GM18873 (cell line): Measurements from ENCODE around the gene EPHA10.
"Not testable (repeated sequence)": the region's sequence is repeated elsewhere in the genome, so short reads cannot be mapped to it uniquely, and the experiment has no call there.

Experiments
- ATAC-seq: cut with Tn5 transposase; IDR thresholded peaks from one replicate; pipeline ENCODE4 v1.9.1; 2021; ENCODE audit warnings: mild to moderate bottlenecking, moderate library complexity, moderate number of reproducible peaks; ENCODE audit not compliant: unreplicated experiment, low FRiP score

EPHA10 gene

GRCh38 chr1:37718901-37719571 lies 45.9 kb downstream of the EPHA10 start:
- ATAC-seq = no peak

- ATAC-seq = no peak
These were observed 46.6 kb downstream of the EPHA10 start for GRCh38 chr1:37718181-37718900.

- no peak for ATAC-seq
These were observed 47.3 kb downstream of the EPHA10 start for GRCh38 chr1:37717631-37718030.

- ATAC-seq = no peak
These were observed 48.6 kb downstream of the EPHA10 start for GRCh38 chr1:37716321-37716720.

- ATAC-seq = no peak
These were observed 50.2 kb downstream of the EPHA10 start for GRCh38 chr1:37714689-37715088.

- no peak for ATAC-seq
These were observed 50.7 kb downstream of the EPHA10 start for GRCh38 chr1:37714226-37714625.

- ATAC-seq = no peak
These were observed 56.4 kb downstream of the EPHA10 start for GRCh38 chr1:37708471-37708870.

- ATAC-seq = no peak
These were observed 59.5 kb downstream of the EPHA10 start for GRCh38 chr1:37705399-37705798.

- no peak for ATAC-seq
These were observed 60.0 kb downstream of the EPHA10 start for GRCh38 chr1:37704966-37705365.

GRCh38 chr1:37703061-37703460 lies 61.9 kb downstream of the EPHA10 start:
- no peak for ATAC-seq

GRCh38 chr1:37701051-37701450 lies 63.9 kb downstream of the EPHA10 start:
- ATAC-seq = no peak

- ATAC-seq = no peak
These were observed 65.8 kb downstream of the EPHA10 start for GRCh38 chr1:37699147-37699546.

- ATAC-seq = no peak
These were observed 67.2 kb downstream of the EPHA10 start for GRCh38 chr1:37697737-37698136.

GRCh38 chr1:37697090-37697489 lies 67.8 kb downstream of the EPHA10 start:
- ATAC-seq = no peak

- no peak for ATAC-seq
These were observed 72.1 kb downstream of the EPHA10 start for GRCh38 chr1:37692834-37693175.

GRCh38 chr1:37692078-37692833 lies 72.7 kb downstream of the EPHA10 start, which contains the start of gene CDCA8:
Gene CDCA8 (plus strand): TSS chr1:37692516. CDS start chr1:37692691, 175 bp downstream.
- peak; percentile 59 for ATAC-seq

- ATAC-seq = no peak
These were observed 73.3 kb downstream of the EPHA10 start for GRCh38 chr1:37691497-37692077.

- no peak for ATAC-seq
These were observed 76.0 kb downstream of the EPHA10 start for GRCh38 chr1:37688926-37689325.

GRCh38 chr1:37687764-37688163 lies 77.2 kb downstream of the EPHA10 start:
- not testable (repeated sequence) for ATAC-seq

- no peak for ATAC-seq
These were observed 79.2 kb downstream of the EPHA10 start for GRCh38 chr1:37685722-37686121.

GRCh38 chr1:37684182-37684581 lies 80.7 kb downstream of the EPHA10 start:
- ATAC-seq = not testable (repeated sequence)
